BE2C (cell line): ENCODE measurements around the gene CYP4F8.
"Not testable (repeated sequence)": the region's sequence is repeated elsewhere in the genome, so short reads cannot be mapped to it uniquely, and the experiment has no call there.

ENCODE experiments used
- DNase-seq: peaks from one replicate; pipeline ENCODE4 v3.0.0-alpha.2; 2020
- H3K27me3 ChIP-seq: fragments of 250-450 bp; sonication (Bioruptor Pico); 2 replicates; pipeline ENCODE4 v1.5.1; 2020; ENCODE audit warnings: mild to moderate bottlenecking
- H3K36me3 ChIP-seq: fragments of 250-450 bp; sonication (Bioruptor Pico); 2 replicates; pipeline ENCODE4 v1.5.1; 2020; ENCODE audit warnings: mild to moderate bottlenecking
- H3K4me1 ChIP-seq: fragments of 250-450 bp; sonication (Bioruptor Pico); 2 replicates; pipeline ENCODE4 v1.5.1; 2020
- H3K4me3 ChIP-seq: 2 replicates; pipeline ENCODE4 v1.5.1; 2011; ENCODE audit warnings: low read depth, low read length
- H3K9me3 ChIP-seq: fragments of 250-450 bp; sonication (Bioruptor Pico); 2 replicates; pipeline ENCODE4 v1.5.1; 2020
- TF ChIP-seq, protein P1 (sequence below): IDR thresholded peaks from 2 replicates; pipeline ENCODE4 v1.5.1; 2012; ENCODE audit warnings: mild to moderate bottlenecking, low read depth, low read length

CYP4F8 gene

DNA sequence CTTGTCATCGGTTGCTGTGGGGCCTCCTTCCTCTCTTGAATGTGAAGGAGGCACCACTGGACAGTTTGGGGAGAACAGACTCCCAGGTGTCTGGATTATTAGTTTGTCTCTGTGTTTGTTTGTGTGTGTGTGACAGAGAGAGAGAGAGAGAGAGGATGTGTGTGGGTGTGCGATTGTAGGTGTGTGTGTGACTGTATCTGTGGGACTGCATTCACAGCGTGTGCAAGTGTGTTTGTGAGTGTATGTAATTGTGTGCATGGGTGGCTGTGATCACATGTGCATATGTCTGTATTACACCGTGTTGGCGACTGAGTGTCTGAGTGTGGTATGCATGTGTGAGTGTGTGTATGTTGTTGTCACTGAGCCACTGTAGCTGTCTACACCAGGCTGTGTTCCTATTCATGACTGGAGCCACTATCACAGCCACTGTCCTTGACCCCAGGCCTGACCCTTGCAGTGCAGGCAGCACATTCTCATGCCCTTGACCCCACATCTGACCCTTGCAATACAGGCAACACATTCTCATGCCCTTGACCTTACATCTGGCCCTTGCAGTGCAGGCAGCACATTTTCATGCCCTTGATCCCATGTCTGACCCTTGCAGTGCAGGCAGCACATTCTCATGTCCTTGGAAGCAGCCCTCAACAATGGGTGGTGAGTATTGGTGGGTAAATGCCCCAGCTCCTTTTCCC lies 25.1 kb upstream of the CYP4F8 start:
- no peak for DNase-seq
- Histone ChIP-seq H3K27me3 (no peaks in the 10 kb centered on the region), H3K9me3 (no peaks in the 10 kb centered on the region), H3K4me3 (no peak overlapping the region), H3K36me3 (no peaks in the 10 kb centered on the region), H3K4me1 (no peaks in the 10 kb centered on the region)
- TF ChIP-seq, protein P1, sequence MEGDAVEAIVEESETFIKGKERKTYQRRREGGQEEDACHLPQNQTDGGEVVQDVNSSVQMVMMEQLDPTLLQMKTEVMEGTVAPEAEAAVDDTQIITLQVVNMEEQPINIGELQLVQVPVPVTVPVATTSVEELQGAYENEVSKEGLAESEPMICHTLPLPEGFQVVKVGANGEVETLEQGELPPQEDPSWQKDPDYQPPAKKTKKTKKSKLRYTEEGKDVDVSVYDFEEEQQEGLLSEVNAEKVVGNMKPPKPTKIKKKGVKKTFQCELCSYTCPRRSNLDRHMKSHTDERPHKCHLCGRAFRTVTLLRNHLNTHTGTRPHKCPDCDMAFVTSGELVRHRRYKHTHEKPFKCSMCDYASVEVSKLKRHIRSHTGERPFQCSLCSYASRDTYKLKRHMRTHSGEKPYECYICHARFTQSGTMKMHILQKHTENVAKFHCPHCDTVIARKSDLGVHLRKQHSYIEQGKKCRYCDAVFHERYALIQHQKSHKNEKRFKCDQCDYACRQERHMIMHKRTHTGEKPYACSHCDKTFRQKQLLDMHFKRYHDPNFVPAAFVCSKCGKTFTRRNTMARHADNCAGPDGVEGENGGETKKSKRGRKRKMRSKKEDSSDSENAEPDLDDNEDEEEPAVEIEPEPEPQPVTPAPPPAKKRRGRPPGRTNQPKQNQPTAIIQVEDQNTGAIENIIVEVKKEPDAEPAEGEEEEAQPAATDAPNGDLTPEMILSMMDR: no peak

DNA sequence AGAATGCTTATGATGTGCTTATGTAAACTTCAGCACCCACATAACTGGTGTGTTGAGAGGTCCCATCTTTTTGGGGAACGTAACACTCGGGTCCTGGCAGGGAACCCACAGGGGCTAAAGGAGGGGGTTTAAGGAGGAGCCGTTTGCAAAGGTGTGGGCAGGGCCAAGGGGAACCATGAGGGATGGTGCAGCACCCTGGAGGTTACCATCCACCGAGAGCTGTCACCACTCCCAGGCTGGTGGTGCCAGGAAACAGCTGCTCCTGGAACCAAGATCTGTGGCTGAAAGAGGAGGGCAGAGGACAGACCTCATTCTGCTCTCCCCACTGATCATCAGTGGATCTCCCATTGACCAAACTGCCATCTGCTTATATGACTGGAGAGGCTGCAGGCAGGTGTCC lies 23.2 kb upstream of the CYP4F8 start:
- no peaks in the 10 kb centered on the region for H3K9me3 ChIP-seq
- no peaks in the 10 kb centered on the region for H3K4me1 ChIP-seq
- TF ChIP-seq, protein P1: no peak
- H3K27me3 ChIP-seq: no peaks in the 10 kb centered on the region
- H3K4me3 ChIP-seq: no peak overlapping the region
- H3K36me3 ChIP-seq: no peaks in the 10 kb centered on the region
- DNase-seq: no peak

DNA sequence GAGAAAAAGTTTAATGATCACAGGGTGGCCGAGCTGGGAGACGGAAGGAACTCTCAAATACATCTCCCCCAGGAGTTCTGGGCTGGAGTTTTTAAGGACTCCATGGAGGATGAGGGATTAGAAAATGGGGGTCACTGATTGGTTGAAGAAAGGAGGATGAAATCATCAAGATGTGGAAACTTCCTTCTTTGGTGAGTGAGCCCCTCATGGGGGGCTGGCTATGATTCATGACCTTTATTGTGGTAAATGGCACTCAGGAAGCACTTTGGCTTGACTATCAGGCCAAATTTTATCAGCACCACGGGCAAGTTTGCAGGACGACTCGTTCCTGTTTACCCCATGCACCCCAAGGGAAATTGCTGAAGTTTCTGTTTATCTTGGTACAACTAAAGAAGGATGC lies 22.5 kb upstream of the CYP4F8 start:
- H3K4me1 ChIP-seq, H3K27me3 ChIP-seq, H3K4me3 ChIP-seq, DNase-seq, H3K36me3 ChIP-seq, H3K9me3 ChIP-seq: not testable (repeated sequence)

DNA sequence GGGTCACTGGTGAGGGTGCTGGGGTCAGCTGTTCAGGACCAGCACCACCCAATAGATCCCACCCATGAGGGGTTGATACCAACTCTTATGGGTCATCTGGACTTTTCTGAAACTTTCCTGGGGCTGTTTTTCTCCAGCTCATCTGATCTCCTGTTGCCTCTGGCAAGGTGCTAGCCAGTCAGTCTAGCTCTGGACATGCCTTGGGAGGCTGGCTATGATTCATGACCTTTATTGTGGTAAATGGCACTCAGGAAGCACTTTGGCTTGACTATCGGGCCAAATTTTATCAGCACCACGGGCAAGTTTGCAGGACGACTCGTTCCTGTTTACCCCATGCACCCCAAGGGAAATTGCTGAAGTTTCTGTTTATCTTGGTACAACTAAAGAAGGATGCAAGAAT lies 21.3 kb upstream of the CYP4F8 start:
- not testable (repeated sequence) for H3K9me3 ChIP-seq, H3K27me3 ChIP-seq, H3K36me3 ChIP-seq, H3K4me1 ChIP-seq, DNase-seq, H3K4me3 ChIP-seq

DNA sequence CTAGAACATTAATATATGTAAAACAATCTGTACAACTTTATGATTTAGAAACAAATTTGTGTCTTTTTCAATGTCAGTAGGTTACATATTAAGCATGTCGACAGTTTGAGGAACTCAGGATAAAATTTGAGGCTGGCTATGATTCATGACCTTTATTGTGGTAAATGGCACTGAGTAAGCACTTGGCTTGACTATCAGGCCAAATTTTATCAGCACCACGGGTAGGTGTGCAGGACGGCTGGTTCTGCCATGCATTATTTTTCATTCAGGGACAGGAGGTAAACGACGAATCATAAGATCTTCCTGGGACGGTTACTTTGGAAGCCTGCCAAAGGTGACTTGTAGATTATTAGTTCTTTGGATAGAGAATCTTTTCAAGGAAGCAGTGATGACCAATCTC lies 19.9 kb upstream of the CYP4F8 start:
- no peak for DNase-seq
- no peaks in the 10 kb centered on the region; the same call in 1 of the 2 replicates for H3K9me3 ChIP-seq
- H3K27me3 ChIP-seq: no peaks in the 10 kb centered on the region
- H3K4me3 ChIP-seq: no peak overlapping the region
- TF ChIP-seq, protein P1: no peak
- no peaks in the 10 kb centered on the region for H3K36me3 ChIP-seq
- H3K4me1 ChIP-seq: no peaks in the 10 kb centered on the region

DNA sequence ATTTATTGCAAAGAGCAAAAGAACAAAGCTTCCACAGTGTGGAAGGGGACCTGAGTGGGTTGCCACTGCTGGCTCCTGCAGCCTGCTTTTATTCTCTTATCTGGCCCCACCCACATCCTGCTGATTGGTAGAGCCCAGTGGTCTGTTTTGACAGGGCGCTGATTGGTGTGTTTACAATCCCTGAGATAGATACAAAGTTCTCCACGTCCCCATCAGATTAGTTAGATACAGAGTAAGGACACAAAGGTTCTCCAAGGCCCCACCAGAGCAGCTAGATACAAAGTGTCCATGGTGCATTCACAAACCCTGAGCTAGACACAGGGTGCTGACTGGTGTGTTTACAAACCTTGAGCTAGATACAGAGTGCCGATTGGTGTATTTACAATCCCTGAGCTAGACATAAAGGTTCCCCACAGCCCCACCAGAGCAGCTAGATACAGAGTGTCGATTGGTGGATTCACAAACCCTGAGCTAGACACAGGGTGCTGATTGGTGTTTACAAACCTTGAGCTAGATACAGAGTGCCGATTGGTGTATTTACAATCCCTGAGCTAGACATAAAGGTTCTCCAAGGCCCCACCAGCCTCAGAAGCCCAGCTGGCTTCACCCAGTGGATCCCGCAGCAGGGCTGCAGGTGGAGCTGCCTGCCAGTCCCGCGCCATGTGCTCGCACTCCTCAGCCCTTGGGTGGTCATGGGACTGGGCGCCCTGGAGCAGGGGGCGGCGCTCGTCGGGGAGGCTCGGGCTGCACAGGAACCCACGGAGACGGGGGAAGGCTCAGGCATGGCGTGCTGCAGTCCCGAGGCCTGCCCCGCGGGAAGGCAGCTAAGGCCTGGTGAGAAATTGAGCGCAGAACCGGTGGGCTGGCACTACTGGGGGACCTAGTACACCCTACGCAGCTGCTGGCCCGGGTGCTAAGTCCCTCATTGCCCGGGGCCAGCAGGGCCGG lies 6.8 kb upstream of the CYP4F8 start:
- not testable (repeated sequence) for DNase-seq, H3K27me3 ChIP-seq, H3K9me3 ChIP-seq, H3K36me3 ChIP-seq, H3K4me3 ChIP-seq, H3K4me1 ChIP-seq

DNA sequence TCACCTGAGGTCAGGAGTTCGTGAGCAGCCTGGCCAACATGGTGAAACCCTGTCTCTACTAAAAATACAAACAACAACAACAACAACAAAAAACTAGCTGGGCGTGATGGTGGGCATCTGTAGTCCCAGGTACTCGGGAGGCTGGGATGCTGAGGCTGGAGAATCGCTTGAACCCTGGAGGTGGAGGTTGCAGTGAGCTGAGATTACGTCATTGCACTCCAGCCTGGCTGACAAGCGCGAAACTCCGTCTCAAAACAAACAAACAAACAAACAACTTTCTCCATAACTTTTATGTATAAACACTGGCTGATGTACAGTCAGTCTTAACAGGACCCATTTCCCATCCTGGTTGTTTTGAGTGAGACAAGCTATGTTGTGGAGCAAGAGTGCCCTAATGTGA lies 5.8 kb upstream of the CYP4F8 start:
- no peaks in the 10 kb centered on the region for H3K9me3 ChIP-seq
- no peak for DNase-seq
- TF ChIP-seq, protein P1: no peak
- no peaks in the 10 kb centered on the region for H3K36me3 ChIP-seq
- H3K4me1 ChIP-seq: no peaks in the 10 kb centered on the region
- H3K27me3 ChIP-seq: peaks cover 3% of the 10 kb centered on the region; the same call in 1 of the 2 replicates
- H3K4me3 ChIP-seq: no peak overlapping the region
